CD4-positive, alpha-beta T cell treated with Interleukin-12 subunit alpha and Interleukin-12 subunit beta, for 1 hour (primary cell): ENCODE measurements around the gene GYG1.
"Not testable (repeated sequence)": the region's sequence is repeated elsewhere in the genome, so short reads cannot be mapped to it uniquely, and the experiment has no call there.

Experiments
- DNase-seq: peaks from one replicate; pipeline ENCODE4 v3.0.0-alpha.2; 2020

Gene GYG1

GRCh38 chr3:148991219-148992026 is at the start of gene GYG1:
Gene GYG1, plus strand, starts transcription at chr3:148991540. Its CDS starts 101 bp downstream, at chr3:148991641.
- DNase-seq: peak; percentile 82

GRCh38 chr3:148943506-148944205 is 47.7 kb upstream of the GYG1 start:
- DNase-seq: peak; percentile 54

GRCh38 chr3:148945116-148945515 is 46.2 kb upstream of the GYG1 start:
- DNase-seq: no peak

- DNase-seq: no peak
Measured at GRCh38 chr3:148948913-148949657, 42.3 kb upstream of the GYG1 start.

- DNase-seq: no peak
Measured at GRCh38 chr3:148950806-148951205, 40.5 kb upstream of the GYG1 start.

GRCh38 chr3:148951599-148952361 is 39.6 kb upstream of the GYG1 start:
- no peak for DNase-seq

GRCh38 chr3:148953094-148953493 is 38.2 kb upstream of the GYG1 start:
- DNase-seq: no peak

- DNase-seq: no peak
Measured at GRCh38 chr3:148954981-148955380, 36.4 kb upstream of the GYG1 start.

- DNase-seq: peak; percentile 49
Measured at GRCh38 chr3:148955544-148956346, 35.6 kb upstream of the GYG1 start.

GRCh38 chr3:148957586-148957985 is 33.8 kb upstream of the GYG1 start:
- DNase-seq: no peak

GRCh38 chr3:148958696-148959095 is 32.6 kb upstream of the GYG1 start:
- no peak for DNase-seq

- no peak for DNase-seq
Measured at GRCh38 chr3:148962513-148962912, 28.8 kb upstream of the GYG1 start.

GRCh38 chr3:148964809-148965208 is 26.5 kb upstream of the GYG1 start:
- DNase-seq: no peak

GRCh38 chr3:148968321-148968720 is 23.0 kb upstream of the GYG1 start:
- no peak for DNase-seq

- DNase-seq: no peak
Measured at GRCh38 chr3:148970271-148970670, 21.1 kb upstream of the GYG1 start.

- DNase-seq: no peak
Measured at GRCh38 chr3:148971401-148972163, 19.8 kb upstream of the GYG1 start.

GRCh38 chr3:148974726-148975125 is 16.6 kb upstream of the GYG1 start:
- no peak for DNase-seq

GRCh38 chr3:148975248-148975647 is 16.1 kb upstream of the GYG1 start:
- no peak for DNase-seq

GRCh38 chr3:148975696-148976095 is 15.6 kb upstream of the GYG1 start:
- DNase-seq: no peak

GRCh38 chr3:148981273-148981672 is 10.1 kb upstream of the GYG1 start:
- DNase-seq: no peak

- not testable (repeated sequence) for DNase-seq
Measured at GRCh38 chr3:148987551-148987950, 3.8 kb upstream of the GYG1 start.
